C1 segment of cervical spinal cord (tissue), 14 donors: ENCODE measurements around the gene MYOZ3.

Experiments
- DNase-seq, 14 donors: peaks; one replicate each; lab custom pipeline; 2025; lab: John Stamatoyannopoulos, UW

MYOZ3 gene

DNA sequence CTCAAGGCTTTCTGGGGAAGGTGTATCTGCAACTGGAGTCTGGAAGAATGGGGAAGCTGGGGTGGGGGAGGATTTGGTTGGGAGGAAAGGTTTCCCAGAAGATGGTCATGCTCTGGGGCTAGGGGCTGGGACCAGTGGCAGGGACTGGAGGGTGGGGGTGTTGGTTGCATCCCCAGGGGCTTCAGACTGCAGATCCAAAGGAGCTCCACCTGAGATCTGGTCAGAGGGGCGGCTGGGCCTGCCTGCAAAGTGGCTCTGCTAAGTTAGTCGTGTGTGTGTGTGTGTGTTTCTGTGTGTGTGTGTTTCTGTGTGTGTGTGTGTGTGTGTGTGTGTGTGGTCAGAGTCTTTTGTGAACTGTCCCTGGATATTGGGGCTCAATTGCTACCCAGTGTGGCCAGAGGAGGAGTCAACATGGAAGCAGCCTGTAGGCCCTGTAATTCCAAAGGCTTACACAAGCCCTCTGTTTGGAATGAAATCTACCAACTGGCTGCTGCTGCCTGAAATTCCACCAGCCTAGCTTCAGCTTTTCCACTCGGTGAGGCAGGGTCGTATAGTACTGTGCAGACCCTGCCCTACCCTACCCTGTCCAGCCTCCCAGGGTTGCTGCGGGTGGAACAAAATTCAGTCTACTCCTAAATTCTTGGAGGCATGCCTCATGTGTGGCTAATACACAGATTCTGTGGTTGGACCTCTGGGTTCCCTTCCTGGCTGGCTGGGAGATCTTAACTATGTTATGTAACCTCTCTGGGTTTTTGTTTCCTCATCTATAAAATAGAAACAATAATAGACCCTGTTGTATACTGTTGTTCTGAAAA, 33.1 kb upstream of the MYOZ3 start:
- no peak for DNase-seq

DNA sequence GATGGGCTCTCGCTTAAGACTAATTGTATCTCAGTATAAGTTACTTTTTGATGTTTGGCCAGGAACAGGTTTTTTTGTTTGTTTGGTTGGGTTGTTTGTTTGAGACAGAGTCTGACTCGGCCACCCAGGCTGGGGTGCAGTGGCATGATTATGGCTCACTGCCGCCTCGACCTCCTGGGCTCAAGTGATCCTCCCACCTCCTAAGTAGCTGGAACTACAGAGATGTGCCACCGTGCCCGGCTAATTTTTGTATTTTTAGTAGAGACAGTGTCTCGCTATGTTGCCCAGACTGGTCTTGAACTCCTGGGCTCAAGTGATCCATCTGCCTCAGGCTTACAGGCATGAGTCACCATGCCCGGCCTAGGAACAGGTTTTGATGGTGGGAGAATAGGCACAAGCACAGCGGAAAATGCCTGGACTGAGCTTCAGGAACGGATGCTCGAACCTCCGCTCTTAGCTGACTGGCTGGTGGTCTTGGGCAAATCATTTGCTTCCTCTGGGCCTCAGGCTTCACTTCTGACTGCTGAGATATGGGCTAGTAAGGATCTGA, 32.0 kb upstream of the MYOZ3 start:
- no peak for DNase-seq

DNA sequence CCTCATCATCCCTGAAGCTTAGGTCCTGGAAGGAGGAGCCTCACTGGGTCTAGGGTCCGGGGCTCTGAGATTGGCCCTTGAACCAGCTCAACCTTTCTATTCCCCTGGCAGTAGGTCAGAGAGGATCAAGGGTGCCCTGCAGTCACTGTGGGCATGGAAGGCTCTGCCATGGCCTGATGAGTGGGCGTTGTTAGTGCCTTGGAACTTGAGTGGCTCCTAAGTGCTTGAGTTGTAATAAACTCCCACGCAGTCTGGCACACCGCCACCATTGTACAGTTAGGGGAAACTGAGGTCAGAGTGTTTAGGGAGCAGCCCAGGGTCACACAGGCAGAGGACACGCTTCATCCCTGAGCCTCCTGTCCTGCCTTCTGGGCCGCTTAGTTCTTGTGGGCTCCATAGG, 31.0 kb upstream of the MYOZ3 start:
- no peak for DNase-seq

DNA sequence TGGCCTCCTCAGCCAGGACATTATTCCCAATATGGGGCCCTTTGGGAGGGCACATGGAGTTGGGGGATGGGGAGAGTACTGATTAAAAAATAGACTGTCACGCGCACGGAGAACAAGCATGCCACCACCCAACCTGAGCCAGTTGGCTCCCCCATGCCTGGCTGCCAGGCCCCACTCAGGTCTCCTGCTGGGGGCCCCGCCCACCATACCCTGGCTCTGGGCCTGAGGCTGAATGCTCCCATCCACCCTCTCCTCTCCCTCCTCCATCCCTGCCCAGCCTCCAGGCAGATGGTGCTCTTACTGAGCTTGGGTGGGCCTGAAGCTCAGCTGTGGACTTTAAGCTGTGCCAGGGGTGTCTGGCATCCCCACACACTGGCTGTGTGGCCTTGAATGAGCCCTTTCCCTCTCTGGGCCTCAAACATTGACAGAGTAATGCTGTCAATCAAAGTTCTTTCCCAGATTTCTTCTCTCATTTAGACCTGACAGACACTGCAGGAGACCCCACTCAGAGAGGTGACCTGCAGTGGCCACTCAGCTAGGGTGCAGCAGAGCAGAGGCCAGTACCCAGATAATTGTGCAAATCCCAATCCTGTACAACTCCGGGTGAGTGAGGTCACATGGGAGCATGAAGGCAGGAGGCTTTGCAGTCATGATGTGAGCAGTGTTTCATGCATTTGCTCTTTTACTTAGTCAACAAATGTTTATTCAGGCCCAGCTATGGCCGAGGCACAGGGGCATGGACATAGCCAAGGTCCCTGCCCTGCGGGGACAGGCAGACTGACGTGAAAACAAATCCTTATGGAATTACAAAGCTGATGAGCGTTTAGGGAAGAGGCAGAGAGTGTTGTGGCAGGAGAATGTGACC, 30.4 kb upstream of the MYOZ3 start:
- DNase-seq = no peak

DNA sequence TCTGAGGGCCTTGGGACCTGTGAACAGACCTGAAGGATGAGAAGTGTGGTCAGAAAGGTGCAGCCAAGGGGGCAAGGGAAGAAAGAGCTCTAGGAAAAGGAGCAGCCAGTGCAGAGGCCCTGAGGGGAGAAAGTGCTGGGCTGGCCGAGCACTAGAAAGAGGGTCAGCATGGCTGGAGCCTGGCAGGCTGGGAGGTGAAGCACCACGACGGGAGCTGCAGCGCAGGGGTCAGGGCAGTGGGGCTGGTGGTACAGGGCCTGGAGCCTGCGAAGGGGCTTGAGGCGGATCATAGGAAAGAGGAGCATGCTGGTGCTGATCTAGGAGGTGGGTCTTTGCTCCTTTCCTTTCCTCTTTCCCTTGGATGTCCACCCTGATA, 29.7 kb upstream of the MYOZ3 start:
- no peak for DNase-seq

DNA sequence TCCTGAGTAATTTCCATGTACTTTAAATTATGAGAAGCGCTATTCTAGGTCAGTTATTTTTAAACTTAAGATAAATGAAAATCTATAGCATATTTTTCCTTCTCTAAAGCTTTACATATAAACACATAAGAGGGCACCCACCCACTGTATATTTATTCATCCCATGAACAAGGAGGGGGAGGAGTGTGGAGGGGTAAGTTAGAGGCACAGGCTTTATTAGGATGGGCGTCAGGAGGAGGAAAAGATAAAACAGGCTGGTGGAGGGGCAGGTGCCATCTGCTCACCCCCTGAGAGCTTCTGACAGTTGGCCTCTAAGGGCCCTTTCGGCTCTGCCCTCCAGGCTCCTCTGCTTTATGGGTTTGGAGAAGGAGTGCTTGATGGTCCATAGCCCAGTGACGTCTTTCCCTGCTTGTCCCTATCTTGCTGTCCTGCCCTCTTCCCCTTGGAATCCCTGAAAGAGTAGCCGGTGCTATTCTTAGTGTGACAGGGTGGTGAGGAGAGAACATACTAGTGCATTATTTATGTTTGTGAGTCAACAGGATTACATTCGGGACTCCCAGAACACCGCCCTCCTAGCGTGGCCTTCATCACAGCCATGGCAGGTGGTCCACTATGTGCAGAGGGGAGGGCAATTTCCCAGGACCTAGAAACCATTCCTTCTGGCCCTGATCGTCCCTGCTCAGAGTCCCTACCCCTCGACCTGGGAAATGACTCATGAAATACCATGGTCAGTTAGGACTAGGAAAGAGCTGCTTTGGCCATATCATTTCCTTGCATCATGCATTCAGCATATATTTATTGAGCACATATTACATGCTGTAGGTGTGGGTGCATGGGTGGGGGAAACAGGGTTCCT, 28.5 kb upstream of the MYOZ3 start:
- DNase-seq = no peak

DNA sequence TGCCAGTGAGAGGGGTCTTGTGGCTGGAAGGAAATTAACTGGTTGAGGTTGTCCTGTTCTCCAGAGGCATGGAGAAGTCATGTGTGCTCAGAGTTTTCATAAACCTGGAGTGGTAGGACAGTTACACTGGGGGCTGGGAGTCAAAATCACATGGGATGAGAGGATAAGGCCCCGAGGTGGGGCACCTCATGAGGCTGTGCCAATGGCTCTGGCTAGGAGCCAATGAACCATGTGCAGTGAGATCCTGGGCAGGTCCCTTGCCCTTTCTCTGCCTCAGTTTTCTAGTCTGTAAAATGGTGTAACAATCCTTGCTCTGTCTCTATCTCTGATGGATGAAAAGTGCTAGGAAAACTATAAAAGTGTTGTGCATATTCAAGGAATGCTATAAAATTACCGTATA, 27.6 kb upstream of the MYOZ3 start:
- DNase-seq = no peak

DNA sequence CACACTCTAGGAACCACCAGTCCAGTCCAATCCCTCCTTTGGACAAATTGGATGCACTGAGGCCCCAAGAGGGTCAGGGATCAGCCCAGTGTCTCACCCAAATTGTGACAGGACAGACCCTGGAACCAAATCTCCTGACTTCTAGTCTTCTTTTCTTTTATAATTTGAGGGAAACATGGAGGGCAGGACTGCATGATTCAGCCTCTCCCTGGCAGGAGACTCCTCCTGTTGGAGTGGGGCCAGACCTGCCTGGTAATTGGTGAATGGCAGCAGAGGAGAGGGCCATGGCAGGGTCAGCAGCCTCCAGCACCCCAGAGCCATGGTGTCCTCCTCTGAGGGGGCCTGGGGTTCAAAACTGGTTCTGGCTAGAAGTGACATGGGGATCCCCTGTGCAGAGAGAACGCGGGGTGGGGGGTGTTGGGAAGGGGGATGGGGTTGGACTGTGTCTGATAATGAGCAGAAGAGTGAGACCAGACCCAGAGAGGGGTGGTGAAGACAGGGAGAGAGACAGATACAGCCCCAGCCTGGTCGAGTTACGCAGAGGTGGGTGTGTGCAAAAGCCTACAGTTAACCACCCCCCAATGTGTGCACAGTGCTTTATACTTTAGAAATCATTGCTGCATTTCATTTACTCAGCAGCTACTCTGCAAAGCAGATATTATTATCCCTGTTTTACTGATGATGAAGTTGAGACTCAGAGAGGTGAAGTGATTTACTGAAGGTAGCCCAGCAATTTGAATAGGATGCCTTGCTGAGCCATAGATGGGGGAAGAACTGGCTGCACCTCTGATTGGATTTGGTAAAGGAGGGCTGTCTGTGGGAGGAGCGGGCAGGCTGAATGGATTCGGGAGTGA, 24.4 kb upstream of the MYOZ3 start:
- DNase-seq = peak in 2 of 14 donors; percentile 23 to 66

DNA sequence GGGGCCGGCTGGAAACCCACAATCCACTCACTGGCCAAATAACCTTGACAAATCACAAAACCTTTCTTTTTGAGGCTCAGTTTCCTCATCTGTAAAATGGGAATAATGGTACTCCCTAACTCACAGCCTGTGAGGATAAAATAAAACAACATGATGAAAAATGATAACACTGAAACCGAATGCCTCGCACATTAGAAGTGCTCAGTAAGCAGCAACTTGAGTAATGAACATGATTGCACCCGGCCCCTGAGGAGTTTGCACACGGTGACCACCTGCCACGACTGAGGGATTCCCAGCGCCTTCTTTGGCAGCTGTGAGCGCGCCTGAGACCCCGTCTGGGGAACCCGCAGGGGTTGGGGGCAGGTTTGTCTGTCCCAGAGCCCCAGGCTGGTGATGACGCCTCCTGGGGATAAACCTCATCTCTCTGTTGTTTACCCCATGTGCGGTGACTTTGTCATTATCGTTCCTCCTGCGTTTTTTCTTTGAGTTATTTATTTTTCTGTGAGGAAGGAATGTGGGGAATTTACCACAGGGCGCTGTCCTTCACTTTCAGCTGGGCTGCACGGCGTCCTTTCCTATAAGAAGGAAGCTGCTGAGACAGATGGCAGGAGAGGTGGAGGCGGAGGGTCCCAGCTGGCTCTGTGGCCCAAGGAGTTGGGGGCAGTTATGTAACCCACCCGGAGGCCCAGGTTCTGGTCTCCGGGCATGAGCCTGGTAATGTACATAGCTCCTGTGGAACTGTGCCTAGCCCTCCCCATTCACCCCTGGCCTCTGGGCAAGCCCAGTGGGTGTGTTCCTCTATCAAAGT, 23.6 kb upstream of the MYOZ3 start:
- DNase-seq = no peak

DNA sequence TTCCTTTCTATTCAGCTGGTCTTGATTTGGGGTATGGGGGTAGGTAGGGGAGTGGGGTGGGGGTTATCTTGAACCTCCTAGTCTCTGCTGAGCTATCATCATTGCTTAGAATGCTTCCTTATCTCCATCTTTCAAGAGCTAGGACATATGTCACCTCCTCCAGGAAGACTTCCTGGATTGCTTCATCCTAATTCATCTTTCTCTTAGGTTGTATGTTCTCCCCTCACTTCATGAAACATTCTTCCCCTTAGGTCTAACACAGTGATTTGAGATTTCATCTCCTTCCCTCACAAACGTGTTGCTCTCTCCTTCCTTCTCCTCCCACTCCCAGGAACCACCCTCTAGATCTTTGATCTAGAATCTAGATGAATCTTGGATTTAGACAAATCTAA, 23.0 kb upstream of the MYOZ3 start:
- DNase-seq = no peak

DNA sequence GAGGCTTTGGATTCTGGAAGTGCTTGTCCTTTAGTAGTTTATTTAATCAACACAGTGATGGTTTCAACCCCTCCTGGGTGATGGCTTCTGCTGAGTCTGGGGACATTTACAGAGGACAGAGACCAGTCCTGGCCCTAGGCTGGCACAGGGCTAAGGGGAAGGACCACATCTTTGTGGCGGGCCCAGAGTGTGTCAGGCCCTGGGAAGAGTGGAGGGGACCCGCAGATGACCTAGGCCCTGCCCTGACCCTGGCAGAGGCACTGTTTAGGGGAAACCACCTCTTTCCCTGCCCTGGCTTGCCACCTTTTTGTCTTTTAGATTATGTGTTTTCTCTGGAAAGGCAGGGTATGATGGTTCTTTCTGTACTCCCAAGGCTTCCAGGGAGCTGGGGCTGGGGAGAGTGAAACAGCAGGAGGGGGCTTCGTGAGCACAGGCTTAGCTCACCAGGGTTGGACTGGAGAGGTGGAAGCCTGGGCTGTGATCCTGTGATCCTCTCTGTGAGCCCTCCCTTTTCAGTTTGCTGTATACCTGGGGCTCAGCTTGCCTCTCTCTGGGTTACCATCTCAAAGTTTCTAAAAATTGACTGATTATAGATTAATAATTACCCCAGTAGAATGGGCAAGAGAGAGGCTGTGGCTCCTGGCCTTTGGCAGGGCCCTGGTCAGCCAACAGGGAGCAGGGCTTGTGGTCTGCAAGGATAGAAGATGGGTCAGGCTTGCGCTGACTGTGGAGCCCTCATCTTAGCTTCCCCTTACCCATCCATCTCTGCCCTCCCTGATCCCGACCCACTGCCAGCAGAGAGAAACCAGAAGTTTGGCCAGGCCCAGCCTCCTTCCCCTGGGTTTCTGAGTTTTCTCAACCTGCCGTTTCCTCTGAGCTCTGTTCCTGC, 22.3 kb upstream of the MYOZ3 start:
- no peak for DNase-seq

DNA sequence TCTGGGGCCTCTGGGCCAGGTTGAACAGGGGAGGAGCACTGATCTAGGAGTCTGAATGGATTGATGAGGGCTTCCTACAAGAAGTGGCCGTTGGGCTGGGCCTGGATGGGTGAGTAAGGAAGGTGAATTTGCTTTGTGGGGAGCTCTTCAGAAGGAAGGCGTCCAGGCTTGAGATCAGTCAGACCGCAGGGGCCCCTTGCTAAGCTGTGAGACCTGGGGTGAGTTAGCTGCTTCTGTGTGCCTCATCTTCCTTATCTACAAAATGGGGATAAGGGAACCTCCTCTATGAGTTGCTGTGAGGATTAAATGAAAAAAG, 21.7 kb upstream of the MYOZ3 start:
- no peak for DNase-seq

DNA sequence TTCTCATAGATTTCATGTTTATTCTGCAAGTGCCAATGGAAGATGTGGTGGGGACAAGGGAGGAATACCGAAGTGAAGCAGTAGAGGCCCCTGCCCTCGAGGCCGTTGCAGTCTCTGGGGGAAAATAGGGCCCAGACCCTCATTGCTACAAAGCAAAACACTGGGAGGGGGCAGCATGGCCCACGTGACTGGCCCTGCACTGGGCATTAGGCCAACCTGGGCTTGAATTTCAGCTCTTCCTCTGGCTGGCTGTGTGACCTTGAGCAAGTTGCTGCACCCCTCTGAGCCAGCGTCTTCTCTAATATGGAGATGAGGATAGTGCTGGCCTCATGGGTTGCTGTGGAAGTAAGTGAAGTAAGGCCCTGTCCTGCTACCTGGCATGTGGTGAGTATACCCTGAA, 21.3 kb upstream of the MYOZ3 start:
- no peak for DNase-seq

DNA sequence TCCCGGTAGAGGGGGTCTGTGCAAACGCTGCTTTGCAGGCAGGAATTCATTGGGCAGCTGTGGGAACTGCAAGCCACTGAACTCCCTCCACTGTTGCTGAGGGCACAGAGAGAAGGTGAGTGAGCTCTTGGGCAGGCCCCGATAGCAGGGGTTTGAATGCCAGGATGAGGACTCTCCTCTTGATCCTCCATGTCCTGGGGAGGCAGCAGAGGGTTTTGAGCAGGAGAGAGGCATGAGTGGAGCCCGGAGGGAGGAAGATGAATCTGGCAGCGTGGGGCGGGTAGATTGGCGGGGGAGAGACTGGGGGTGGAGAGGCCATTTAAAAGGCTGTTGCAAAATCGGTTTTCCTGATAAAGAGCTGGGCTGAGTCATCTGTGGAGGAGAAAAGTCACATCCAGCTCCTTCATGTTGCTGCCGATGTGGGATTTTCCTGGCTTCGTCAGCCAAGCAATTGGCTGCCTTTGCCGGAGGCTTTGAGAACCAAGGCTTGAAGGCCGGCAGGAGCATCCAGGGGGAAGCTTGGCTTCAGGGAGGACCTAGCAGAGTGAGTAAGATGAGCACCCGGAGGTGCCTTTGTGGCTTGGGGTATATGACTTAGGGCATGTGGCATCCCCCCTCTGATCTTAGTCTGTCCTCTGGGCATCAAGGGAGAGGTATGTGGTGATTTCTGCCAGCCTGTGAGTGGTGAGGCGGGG, 20.6 kb upstream of the MYOZ3 start, which contains the start of gene SYNPO:
Gene SYNPO, plus strand, starts transcription at position 350 of the 695 bp plus-strand sequence. CDS start 7,616 bp downstream, outside the sequence.
- peak in 1 of 14 donors; percentile 62 for DNase-seq

DNA sequence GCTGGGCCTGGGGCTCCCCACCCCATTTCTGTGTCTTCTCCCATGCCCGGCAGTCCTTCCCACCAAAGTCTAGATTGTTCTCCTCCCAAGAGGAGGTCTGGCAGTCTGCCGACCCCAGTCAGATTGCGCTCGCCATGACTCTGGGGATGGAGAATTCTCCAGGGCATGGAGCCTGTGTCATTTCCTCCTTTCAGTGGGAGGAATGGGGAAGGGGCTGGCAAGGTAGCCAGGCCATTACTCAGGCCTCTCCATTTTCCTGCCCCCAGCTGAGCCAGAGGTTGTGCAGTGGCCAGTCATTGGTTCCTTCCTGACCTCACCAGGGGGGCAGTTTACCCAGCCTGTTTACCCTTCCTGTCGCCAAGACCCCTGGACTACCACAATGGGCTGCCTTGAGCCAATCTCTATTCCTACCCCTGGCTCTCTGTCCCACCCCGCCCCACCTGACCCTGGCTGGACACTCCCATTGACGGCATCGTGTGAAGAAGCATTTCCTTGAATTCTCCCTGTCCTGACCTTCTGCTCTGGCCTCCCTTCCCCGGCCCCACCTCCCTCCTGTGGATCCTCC, 20.0 kb upstream of the MYOZ3 start:
- DNase-seq = peak in 1 of 14 donors; percentile 58

DNA sequence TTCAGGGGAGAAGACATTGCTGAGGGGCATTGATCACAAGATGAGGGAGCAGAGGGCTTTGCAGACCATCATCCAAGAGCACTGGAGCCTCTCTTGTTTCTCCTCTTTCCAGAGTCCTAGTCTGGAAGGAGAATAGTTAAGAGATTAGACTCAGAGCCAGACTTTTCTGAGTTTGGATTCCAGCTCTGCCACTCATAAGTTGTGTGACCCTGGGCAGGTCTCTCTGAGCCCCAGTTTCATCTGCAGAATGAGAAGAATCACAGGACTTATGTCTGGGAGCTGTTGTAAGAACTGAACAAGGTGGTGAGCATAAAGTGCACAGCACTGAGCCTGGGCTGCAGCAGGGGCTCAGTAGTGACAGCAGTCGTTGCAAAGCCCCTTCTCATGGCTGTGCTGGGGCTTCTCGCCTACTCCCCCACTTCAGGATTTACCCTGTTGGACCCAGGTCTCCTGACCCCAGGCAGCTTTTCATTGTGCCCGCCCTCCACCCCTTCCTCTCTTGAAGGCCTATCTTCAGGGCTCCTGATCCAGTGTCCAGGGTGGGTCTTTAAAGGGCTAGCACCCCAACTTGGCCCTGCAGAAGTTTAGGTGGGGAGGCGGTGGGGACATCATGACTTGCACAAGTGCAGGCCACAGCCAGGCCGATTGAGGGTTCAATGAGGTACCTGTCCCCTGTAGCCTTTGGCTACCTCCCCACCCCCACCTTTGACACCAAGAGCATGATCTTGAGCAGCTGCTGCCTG, 19.1 kb upstream of the MYOZ3 start:
- DNase-seq = no peak

DNA sequence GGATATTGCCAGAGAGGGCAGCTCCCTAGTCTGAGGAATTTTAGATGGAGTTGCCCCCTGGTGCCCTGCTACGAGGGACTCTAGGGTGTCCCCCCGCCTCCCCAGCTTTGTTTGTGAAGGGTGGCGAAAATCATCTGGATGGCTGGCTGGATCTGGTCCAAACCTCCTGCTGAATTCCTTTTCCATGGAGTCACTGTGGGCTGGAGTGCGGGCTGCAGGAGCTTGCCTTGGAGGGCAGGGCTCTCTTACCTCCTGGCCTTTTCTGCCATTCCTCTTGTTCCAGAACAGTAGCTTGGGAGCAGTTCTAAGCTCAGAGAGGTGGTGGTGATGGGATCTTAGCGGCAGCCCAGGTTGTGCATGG, 18.5 kb upstream of the MYOZ3 start:
- no peak for DNase-seq
